Measurements from ENCODE around the gene SNX30. TPM values are rescaled to one million over a fixed set of nuclear protein-coding genes. Genes with fewer than 3 reads are reported as not detected.

SNX30 gene
- total RNA-seq, 2 experiments from 2014 or later: 13.5 to 19.8 TPM

- Histone ChIP-seq H3K9me2 (ENCODE audit: insufficient read depth, low read length) (no peaks in the 10 kb centered on the region), H3K27ac (ENCODE audit: low read depth, low read length, poor library complexity, severe bottlenecking) (no peak overlapping the region), H3K79me2 (ENCODE audit: insufficient read depth, low read depth, low read length) (no peaks in the 10 kb centered on the region), H3K4me2 (ENCODE audit: low read length) (no peak overlapping the region), H3K9me3 (ENCODE audit: low read length) (no peaks in the 10 kb centered on the region), H3K4me3 (ENCODE audit: low read depth, low read length, poor library complexity, severe bottlenecking) (no peak overlapping the region), H2AFZ (ENCODE audit: low read length) (no peak overlapping the region), H3K36me3 (ENCODE audit: insufficient read depth, low read length) (no peaks in the 10 kb centered on the region), H3K4me1 (ENCODE audit: insufficient read depth, low read length, poor library complexity, severe bottlenecking) (peaks cover 6% of the 10 kb centered on the region), H4K20me1 (ENCODE audit: insufficient read depth, low read length) (no peaks in the 10 kb centered on the region)
- intact Hi-C loops (cut with micrococcal nuclease; ENCODE audit: unreplicated experiment): no loop called here
- no TSS peak for BruUV-seq (replicated peaks)
- DNase-seq (ENCODE audit: low spot score): no peak
- ChIA-PET CTCF (ENCODE audit: unreplicated experiment) (no interaction called here), POLR2A (no interaction called here)
- TF ChIP-seq CTCF (conservative IDR thresholded peaks at IDR 0.05; ENCODE audit: low read length) (no peak), EZH2phosphoT487 (IDR thresholded peaks at IDR 0.05; ENCODE audit: borderline replicate concordance, low read depth, low read length) (no peak)
These were observed 144.1 kb downstream of the SNX30 start for GRCh38 chr9:112894699-112895098.

DNA sequence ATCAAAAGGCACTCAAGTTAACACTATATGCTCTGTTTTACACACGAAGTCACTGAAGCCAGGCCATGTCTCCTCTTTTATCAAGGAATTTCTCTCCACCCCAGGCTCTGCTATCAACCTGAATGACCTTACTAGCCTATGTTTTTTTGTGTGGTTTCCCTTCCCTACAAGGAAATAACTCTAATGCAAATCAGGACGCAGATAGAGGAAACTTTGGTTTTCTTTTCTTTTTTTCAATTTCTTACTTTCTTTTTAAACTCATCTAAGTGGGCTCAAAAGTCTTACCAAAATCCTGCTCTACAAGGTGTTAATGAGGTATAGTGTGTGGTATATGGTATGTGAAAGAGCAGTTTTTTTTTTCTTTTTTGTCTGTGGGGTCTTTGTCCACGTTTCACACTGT lies 145.6 kb downstream of the SNX30 start:
- POLR2A ChIA-PET: no interaction called here
- DNase-seq (ENCODE audit: low spot score): no peak
- intact Hi-C loops (cut with micrococcal nuclease; ENCODE audit: unreplicated experiment): no loop called here

More for the DNA sequence above, 145.6 kb downstream of the SNX30 start:
- H3K9me3 ChIP-seq (ENCODE audit: low read length): no peaks in the 10 kb centered on the region
- no peak overlapping the region; the same call in 1 of the 2 replicates for H2AFZ ChIP-seq (ENCODE audit: low read length)
- H3K4me1 ChIP-seq (ENCODE audit: insufficient read depth, low read length, poor library complexity, severe bottlenecking): peaks cover 6% of the 10 kb centered on the region
- TF ChIP-seq EZH2phosphoT487 (IDR thresholded peaks at IDR 0.05; ENCODE audit: borderline replicate concordance, low read depth, low read length) (no peak), CTCF (conservative IDR thresholded peaks at IDR 0.05; ENCODE audit: low read length) (no peak)
- BruUV-seq (replicated peaks): no TSS peak
- no peak overlapping the region for H3K27ac ChIP-seq (ENCODE audit: low read depth, low read length, poor library complexity, severe bottlenecking)
- no peaks in the 10 kb centered on the region for H4K20me1 ChIP-seq (ENCODE audit: insufficient read depth, low read length)
- peak overlapping the region; percentile 37 for H3K4me2 ChIP-seq (ENCODE audit: low read length)
- CTCF ChIA-PET (ENCODE audit: unreplicated experiment): no interaction called here
- no peak overlapping the region for H3K4me3 ChIP-seq (ENCODE audit: low read depth, low read length, poor library complexity, severe bottlenecking)
- no peaks in the 10 kb centered on the region for H3K36me3 ChIP-seq (ENCODE audit: insufficient read depth, low read length)
- no peaks in the 10 kb centered on the region for H3K79me2 ChIP-seq (ENCODE audit: insufficient read depth, low read depth, low read length)
- no peaks in the 10 kb centered on the region for H3K9me2 ChIP-seq (ENCODE audit: insufficient read depth, low read length)
